ENCODE results near the gene PSMC3IP. TPM values are rescaled to one million over a fixed set of nuclear protein-coding genes. Genes with fewer than 3 reads are reported as not detected.

Gene PSMC3IP
- polyA plus RNA-seq, 3 donors: 16.0 to 22.9 (median 18.4) TPM

DNA sequence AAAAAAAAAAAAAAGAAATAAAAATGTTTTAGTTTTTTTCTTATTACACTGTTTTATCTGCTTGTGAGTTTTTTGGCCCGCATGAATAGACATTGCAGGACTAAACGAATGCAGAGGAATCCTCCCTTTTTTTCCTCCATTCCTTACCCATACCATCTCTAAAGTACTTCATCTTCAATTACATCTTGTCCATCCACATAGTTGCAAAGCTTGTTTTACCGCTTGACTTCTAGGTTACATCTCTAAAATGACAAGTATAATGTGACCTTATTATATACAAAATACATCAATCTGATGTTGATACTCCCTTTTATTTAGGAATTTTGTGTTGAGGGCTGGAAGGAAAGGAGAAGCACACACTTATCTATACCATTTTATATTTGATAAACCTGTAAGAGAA is 18.9 kb upstream of the PSMC3IP start:
- DNase-seq (ENCODE audit: extremely low read depth in 1 of 11, low read depth in 9 of 11, low spot score in 4 of 11): no peak

DNA sequence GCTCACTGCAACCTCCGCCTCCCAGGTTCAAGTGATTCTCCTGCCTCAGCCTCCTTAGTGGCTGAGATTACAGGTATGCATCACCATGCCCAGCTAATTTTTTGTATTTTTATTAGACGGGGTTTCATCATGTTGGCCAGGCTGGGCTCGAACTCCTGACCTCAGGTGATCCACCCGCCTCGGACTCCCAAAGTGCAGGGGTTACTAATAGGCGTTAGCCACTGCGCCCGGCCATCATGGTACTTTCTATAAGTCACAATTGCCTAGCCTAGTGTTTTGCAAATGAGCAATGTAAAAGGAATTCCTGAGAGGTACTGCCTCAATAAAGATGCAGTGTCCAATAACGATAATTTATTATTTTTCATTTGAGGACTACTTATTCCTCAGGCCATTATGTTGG is 13.9 kb upstream of the PSMC3IP start:
- no peak for DNase-seq (ENCODE audit: extremely low read depth in 1 of 11, low read depth in 9 of 11, low spot score in 4 of 11)

DNA sequence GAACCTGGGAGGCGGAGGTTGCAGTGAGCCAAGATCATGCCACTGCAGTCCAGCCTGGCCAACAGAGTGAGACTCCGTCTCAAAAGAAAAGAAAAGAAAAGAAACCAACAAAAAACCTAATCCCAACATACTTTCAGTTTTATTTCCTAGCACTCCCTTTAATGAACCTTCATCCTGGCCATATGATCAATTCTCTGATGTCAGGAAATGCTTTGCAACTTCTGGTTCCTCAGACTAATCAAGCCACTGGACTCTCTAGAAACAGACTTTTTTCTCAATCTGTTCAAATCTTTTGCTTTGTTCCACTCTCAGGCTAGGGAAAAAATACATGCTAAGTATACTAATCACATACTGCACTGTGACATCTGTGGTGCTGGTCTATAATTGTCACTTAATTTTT is 13.4 kb upstream of the PSMC3IP start:
- no peak for DNase-seq (ENCODE audit: extremely low read depth in 1 of 11, low read depth in 9 of 11, low spot score in 4 of 11)

DNA sequence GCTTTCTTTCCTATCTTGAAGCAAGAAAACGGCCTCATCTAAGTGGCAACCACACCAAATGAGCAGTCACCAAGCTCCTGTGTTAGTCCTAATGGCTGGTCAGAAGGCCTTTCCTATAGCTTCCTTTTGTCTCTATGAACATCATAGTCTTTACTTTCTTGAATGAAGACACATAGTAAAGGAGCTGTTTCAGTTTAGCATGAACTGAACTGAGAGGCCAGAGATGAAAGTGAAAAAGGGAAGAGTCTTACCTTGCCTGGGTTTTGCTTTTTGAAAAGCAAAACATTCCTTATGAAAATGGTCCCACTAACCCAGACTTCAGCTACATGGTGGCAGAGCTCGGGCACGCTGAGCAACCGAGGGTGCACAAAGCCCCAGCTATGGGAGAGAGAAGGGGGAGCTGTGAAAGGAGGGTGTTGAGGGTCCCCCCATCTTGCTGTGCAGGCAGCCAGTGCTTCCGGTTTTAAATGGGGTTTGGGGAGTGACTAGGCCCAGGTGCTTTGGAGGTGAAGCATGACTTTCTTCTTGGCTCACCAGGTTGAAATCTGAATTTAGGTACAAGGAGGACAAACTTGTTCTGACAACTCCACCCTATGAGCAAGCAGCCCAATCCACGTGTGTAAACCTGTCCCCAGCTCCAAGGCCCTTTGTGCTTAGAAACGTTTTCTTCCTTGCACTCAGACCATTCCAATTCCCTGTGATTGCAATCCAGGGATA is 9.1 kb upstream of the PSMC3IP start:
- no peak for DNase-seq (ENCODE audit: extremely low read depth in 1 of 11, low read depth in 9 of 11, low spot score in 4 of 11)

DNA sequence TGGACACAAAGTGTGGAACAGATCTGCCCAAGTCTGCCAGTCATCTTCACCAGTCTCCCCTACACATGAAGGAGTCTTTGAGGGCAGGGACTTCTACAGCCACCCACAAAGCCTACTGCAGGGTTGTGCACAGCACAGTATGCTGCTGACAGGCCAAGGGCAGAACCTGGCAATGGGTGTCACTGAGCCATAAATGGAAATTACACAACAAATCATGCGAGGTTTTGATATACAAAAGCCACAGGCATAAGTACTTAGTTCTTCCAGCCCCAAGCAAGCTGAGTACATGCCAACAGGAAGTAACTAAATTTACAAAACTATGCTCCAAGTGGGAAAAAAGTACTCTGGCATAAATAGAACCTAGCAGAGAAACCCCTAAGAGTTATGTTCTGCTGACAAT is 7.8 kb upstream of the PSMC3IP start:
- DNase-seq (ENCODE audit: extremely low read depth in 1 of 11, low read depth in 9 of 11, low spot score in 4 of 11): no peak

DNA sequence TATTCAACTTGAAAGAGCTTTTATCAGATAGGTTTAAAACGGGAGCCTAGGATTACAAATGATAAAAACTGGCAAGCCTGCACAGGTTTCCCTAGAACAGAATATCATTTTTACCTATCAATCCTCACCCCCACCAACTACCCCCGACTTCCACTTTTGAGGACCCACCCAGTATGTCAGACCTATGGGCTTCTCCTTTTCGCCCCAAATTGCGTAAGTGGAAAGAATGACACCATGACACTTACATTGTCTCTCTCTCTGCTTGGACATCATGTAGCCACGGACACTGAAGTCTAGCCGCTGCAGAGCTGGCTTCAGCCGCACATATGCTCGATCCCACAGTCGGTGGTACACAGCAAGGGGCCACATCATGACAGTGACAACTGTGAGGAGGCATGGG is 7.4 kb upstream of the PSMC3IP start:
- no peak for DNase-seq (ENCODE audit: extremely low read depth in 1 of 11, low read depth in 9 of 11, low spot score in 4 of 11)

DNA sequence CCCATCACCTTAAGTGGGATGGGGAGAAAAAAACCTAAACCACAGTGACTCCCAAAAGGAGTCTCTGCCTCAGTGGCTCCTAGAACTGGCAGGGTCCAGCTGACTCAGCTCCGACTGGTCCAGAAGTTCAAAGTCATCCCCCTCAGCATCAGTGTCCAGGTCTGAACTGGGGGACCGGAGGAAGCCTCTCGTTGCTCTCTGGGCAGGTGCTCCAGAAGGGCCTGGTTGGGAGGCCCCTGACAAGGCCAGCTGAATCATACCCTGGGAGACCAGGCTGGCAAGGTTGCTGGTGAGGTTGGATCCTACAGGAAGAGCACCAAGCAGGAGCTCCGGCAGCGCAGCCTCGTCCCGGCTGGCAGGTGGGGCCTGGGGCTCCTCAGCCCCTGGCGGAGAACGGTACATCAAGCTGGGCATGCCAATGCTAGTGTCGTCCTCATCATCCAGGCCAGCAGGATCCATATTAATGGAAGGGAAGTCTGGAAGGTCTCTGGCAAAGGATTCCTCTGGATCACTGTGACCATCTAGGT is 4.3 kb upstream of the PSMC3IP start:
- DNase-seq (ENCODE audit: extremely low read depth in 1 of 11, low read depth in 9 of 11, low spot score in 4 of 11): no peak

DNA sequence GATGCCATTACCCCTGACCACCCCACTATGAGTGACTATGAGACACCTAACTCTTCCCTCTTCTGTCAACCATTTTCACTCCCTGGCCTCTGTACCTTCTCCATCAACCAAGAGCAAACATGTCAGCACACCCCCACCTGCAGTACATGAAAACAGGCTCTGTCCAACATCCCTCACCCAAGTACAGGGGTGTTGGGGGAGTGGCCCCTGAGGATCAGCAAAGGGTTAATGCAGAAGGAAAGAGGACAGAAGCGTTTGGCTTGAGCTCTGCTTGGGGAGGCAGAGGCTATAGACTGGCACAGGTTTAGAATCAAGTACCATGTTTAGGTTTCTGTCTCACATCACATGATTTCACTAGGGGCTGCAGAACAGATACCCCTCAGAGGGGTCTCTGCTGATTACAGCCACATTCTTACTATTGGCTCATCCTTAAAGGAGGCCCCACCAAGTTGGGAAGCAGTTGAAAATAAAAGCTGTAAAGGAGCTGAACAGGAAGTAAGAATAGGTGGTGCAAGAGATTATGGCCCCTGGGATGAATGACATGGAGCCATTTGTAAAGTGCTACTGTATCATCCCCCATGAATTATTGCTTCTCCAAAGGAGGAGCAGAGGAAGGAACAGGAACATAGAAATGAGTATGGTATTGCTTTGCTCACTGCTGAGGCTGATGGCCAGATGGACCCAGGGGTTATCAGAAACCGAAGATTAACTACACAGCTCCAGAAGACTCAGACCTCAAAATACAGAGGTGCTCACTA is 2.4 kb upstream of the PSMC3IP start:
- no peak for DNase-seq (ENCODE audit: extremely low read depth in 1 of 11, low read depth in 9 of 11, low spot score in 4 of 11)

DNA sequence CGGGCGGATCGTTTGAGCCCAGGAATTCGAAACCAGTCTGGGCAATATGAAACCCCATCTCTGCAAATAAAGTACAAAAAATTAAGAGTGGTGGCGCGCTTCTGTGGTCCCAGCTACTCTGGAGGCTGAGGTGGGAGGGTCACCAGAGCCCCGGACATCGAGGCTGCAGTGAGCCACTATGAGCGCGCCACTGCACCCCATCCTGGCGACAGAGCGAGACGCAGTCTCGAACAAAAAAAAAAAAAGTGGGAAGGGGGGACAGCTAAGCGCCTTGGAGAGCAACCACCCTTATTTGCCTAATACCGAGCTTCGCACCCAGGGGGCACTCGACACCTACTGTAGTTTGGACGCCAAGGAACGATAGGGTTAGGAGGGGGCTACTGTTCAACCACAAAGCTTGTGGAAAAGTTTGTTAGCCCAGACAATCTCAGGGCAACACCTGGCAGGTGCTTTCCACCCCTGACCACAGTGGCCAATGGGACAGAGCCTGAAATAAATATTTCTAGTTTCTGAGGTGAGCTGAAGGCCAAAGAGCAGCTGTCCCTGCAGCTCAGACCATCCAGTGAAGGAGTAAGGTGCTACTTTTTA is 847 bp upstream of the PSMC3IP start:
- DNase-seq (ENCODE audit: extremely low read depth in 1 of 11, low read depth in 9 of 11, low spot score in 4 of 11): peak in 9 of 11 donors; percentile 56 to 82 (median 70)

DNA sequence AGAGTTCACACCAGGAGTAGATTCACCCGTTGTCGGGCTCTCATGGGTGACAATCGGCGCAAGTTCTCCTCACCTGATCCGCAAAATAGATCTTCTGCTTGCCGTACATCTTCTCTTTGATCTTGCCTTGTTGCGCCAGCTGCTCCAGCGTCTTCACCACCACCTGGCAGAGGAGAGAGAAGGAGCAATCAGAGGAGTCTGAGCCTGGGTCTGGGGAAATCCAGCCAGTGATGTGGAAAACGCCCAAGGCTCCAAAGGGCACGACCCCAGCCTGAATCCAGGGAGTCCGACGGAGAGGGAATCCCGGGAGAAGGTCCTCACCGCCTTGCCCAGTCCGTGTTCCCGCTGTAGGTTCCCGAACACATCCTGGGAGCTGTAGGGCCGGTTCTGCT is 393 bp downstream of the PSMC3IP start:
- DNase-seq (ENCODE audit: extremely low read depth in 1 of 11, low read depth in 9 of 11, low spot score in 4 of 11): no peak

DNA sequence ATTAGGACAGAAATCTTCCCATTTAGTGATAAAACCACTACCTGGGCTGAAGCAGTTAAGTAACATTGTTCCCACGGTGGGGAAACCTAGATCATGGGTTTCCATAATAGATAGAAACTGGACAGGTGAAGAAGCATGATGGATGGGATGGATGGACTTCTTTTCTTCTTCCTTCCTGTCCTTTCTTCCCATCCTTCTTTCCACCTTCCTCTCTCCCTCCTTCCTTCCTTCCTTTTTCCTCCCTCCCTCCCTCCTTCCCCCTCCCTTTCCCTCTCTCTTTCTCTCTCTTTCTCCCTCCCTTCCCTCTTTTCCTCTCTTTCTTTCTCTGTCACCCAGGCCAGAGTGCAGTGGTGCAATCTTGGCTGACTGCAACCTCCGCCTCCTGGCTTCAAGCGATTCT is 3.1 kb downstream of the PSMC3IP start:
- DNase-seq (ENCODE audit: extremely low read depth in 1 of 11, low read depth in 9 of 11, low spot score in 4 of 11): no peak

DNA sequence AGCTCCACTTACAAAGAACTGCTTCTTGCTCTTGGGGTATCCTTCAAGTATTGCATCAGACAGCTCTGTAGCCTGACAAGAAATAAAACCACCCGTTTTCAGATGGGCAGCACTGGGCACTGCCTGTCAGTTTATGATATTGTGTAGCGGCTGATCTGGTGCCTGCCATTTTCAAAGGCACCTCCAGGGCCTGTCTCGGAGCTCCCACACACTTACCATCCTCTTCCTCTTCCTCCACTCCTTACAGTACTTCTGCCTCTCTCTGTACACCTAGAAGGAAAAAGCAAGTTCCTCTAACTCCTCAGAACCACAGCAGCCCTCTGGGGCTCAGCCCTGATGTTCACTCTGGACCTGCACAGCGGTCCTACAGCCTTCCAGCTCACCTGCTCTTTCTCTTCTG is 4.4 kb downstream of the PSMC3IP start:
- DNase-seq (ENCODE audit: extremely low read depth in 1 of 11, low read depth in 9 of 11, low spot score in 4 of 11): no peak

DNA sequence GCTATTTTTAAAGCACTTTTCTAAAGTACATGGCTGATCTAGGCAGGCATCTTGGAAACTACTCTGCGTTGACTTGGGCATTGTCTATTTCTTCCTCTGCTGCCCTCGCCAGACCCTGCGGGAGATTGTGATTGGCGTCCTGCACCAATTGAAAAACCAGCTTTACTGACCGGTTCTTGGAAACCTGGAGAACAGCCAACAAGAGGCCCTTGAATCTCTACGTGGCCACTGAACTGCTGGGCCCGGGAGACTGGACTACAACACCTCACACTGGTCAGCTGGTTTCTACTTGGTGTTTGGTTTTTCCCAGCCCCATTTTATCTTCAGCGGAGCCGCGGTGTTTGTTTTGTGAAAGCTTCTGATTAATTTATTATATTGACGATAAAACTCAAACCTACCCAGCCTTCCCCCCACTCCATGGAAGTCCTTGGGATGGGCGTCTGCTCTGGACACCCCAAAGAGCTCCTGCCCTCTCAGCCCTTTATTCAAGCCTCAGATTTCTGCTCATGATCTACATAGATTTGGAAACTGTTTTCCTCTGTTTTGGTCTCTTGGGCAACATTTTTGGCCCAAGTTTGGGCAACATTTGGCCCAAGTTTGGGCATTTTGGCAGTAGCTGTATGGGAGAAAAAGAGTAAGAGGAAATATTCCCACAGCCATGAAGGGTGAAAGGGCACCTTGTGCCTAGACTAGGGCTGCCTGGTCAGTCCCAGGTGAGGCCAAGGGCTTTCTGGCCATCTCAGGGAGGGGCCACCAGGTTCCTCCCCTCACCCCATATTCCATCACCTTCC is 5.9 kb downstream of the PSMC3IP start:
- DNase-seq (ENCODE audit: extremely low read depth in 1 of 11, low read depth in 9 of 11, low spot score in 4 of 11): no peak

DNA sequence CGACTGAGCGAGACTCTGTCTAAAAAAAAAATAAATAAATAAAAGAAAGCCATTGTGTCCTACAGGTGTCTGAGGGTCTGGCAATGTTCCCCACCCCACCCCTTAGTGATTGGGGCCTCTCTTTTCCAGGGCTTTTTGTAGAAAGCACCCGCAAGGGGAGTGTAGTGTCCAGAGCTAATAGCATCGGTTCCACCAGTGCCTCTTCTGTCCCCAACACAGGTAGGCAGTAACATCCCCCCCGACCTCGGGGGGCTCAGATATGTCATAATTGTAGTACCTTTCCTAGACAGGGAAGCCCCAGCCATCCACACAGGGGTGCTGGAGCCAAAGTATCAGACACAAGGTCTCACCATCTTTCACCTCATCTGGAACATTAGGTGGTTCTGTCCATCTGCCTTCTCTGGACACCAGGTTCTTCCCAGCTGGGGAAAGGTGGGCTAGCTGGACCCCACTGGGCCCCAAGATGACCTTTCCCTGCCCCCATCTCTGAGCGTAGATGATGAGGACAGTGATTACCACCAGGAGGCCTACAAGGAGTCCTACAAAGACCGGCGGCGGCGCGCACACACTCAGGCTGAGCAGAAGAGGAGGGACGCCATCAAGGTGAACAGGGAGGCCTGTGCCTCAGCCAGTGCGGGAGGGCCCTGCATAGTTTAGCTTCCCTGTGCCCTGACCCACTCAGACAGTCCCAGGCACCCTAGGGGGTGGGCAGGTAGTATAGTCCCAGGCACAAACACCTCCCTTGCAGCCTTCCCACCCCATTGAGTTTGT is 9.0 kb downstream of the PSMC3IP start:
- DNase-seq (ENCODE audit: extremely low read depth in 1 of 11, low read depth in 9 of 11, low spot score in 4 of 11): no peak

DNA sequence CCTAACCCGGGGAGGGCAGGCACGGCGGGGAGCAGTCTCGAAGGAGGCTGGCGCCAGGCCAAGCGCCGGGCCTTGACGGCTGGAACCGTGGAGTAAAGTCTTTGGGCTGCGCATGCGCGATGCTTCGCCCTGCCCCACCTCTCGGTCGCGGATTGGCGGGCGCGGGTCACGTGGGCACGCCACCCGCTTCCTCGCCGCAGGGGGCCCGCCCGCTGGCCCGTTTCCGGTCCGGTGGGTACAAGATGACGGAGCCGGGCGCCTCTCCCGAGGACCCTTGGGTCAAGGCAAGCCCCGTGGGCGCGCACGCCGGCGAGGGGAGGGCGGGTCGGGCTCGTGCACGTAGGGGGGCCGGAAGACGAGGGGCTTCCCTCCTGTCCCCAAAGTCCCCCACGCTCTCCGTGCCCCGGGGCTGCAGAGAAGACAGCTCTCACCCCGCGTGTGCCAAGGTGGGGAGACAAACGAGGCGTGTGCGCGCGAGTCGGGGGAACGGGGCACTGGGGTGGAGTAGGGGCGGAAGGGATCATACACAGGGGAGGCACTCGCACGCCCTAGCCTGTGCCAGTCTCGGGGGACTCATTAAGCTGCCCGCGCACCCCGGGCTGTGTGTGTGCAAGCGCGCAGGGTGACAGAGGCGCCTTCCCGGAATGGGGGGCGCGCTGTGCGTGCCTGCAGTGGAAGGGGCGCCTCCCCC is 10.5 kb downstream of the PSMC3IP start, which contains the start of gene MLX:
Gene MLX (plus strand): TSS at position 218 of the 691 bp plus-strand sequence. CDS start 25 bp downstream, at position 243.
- peak in 10 of 11 donors; percentile 69 to 87 (median 83) for DNase-seq (ENCODE audit: extremely low read depth in 1 of 11, low read depth in 9 of 11, low spot score in 4 of 11)

DNA sequence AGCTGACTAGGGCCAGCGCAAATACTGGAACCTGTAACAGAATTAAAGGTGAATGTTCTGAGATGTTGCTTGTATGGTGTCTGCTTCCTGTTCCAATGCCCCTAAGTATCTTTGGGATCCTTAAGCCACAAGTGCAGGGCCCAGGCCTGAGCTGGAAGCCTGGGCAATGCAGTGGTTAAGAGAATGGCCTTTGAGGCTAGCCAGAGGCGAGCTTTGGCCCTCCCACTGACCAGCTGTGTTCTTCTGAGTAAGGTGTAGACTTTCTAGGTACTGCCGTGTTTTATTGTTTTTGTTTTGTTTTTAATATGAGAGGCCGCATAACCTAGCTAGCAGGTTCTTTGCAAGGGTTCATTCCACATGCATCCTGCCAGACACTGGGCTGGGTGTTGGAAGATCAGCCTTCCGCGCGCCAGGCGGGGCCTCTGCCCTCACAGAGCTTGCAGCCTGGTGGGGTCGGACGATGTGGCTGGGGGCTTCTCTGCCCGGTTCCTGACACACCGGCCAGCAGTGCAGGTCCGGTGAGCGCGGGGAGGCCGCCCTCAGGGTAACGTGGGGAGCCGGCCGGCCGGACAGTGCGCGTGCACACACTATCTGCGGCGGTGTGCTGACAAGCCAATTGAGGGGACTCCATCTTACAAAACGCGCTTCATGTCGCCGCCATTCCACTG is 11.2 kb downstream of the PSMC3IP start:
- no peak for DNase-seq (ENCODE audit: extremely low read depth in 1 of 11, low read depth in 9 of 11, low spot score in 4 of 11)

DNA sequence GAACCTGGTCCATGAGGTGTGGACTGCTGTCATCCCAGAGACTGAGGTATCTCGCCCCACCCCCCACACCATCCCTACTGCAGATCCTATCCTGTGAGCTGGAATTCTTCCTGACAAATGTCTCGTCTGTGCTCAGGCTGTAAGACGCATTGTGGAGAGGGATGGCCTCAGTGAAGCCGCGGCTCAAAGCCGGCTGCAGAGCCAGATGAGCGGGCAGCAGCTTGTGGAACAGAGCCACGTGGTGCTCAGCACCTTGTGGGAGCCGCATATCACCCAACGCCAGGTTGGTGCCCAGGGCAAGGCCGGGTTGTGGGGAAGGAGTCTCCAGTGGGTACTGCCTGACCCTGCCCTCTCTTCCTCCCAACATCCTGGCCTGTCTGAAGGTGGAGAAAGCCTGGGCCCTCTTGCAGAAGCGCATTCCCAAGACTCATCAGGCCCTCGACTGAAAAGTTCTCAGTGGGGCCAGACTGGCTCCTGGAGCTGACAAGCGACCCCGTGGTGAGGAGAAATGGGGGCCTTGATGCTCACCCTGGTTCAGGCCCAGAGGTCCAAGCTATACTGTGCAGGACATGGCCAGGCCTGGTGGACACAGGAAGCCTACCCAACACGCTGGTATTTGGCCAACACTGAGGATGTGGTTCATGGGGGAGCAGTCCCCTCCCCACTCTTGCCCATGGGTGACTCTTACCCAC is 11.9 kb downstream of the PSMC3IP start:
- no peak for DNase-seq (ENCODE audit: extremely low read depth in 1 of 11, low read depth in 9 of 11, low spot score in 4 of 11)
